GM23338 (cell line): Measurements from ENCODE around the gene NMS. TPM values are rescaled to one million over a fixed set of nuclear protein-coding genes. Genes with fewer than 3 reads are reported as not detected.

Source experiments
- ATAC-seq: fragments of 200-7000 bp; cut with Tn5 transposase; 3 replicates; pipeline ENCODE4 v1.9.1; 2020
- DNase-seq: peaks from one replicate; pipeline ENCODE4 v3.0.0-alpha.2; 2015; ENCODE audit warnings: low spot score
- H2AFZ ChIP-seq: fragments of 200-600 bp; sonication (generic); 2 replicates; pipeline ENCODE4 v1.8.0; 2016; ENCODE audit warnings: antibody characterized with exemption, mild to moderate bottlenecking, moderate library complexity
- H3F3A ChIP-seq: fragments of 200-600 bp; sonication (generic); replicated peaks from 2 replicates; pipeline ENCODE4 v1.8.0; 2017; ENCODE audit warnings: antibody characterized with exemption, mixed run types, low read depth
- H3K27ac ChIP-seq: fragments of 200-600 bp; sonication (generic); 2 replicates; pipeline ENCODE4 v1.6.1; 2016; ENCODE audit warnings: low read depth
- H3K27me3 ChIP-seq: fragments of 200-600 bp; sonication (generic); 2 replicates; pipeline ENCODE4 v1.8.0; 2016; ENCODE audit warnings: mild to moderate bottlenecking, mixed run types, moderate library complexity; ENCODE audit not compliant: insufficient read depth
- H3K36me3 ChIP-seq: fragments of 200-600 bp; sonication (generic); 2 replicates; pipeline ENCODE4 v1.8.0; 2016; ENCODE audit warnings: mild to moderate bottlenecking; ENCODE audit not compliant: insufficient read depth
- H3K4me1 ChIP-seq: fragments of 200-600 bp; sonication (generic); 2 replicates; pipeline ENCODE4 v1.8.0; 2016; ENCODE audit warnings: mild to moderate bottlenecking, moderate library complexity; ENCODE audit not compliant: insufficient read depth
- H3K4me2 ChIP-seq: fragments of 200-600 bp; sonication (generic); 2 replicates; pipeline ENCODE4 v1.7.1; 2017; ENCODE audit warnings: mixed run types
- H3K4me3 ChIP-seq: fragments of 200-600 bp; sonication (generic); 2 replicates; pipeline ENCODE4 v1.6.1; 2016; ENCODE audit warnings: mixed run types
- H3K79me2 ChIP-seq: fragments of 200-600 bp; sonication (generic); replicated peaks from 2 replicates; pipeline ENCODE4 v1.8.0; 2017; ENCODE audit warnings: mild to moderate bottlenecking; ENCODE audit not compliant: insufficient read depth
- H3K9me2 ChIP-seq: fragments of 200-600 bp; sonication (generic); 2 replicates; pipeline ENCODE4 v1.8.0; 2017; ENCODE audit not compliant: insufficient read depth
- H4K20me1 ChIP-seq: fragments of 200-600 bp; sonication (generic); replicated peaks from 2 replicates; pipeline ENCODE4 v1.8.0; 2017; ENCODE audit warnings: mild to moderate bottlenecking; ENCODE audit not compliant: insufficient read depth
- H3K27ac Mint-ChIP-seq: 2 replicates; pipeline ENCODE4 v1.8.0; 2020; ENCODE audit warnings: inconsistent platforms, mild to moderate bottlenecking, moderate library complexity, mixed read lengths
- H3K27me3 Mint-ChIP-seq: 3 replicates; pipeline ENCODE4 v1.8.0; 2022; ENCODE audit warnings: low read depth, mild to moderate bottlenecking, moderate library complexity, mixed read lengths, inconsistent platforms; ENCODE audit not compliant: insufficient read depth, poor library complexity
- H3K36me3 Mint-ChIP-seq: 3 replicates; pipeline ENCODE4 v1.8.0; 2021; ENCODE audit warnings: low read depth, mild to moderate bottlenecking, inconsistent platforms, moderate library complexity, mixed read lengths
- H3K4me1 Mint-ChIP-seq: 3 replicates; pipeline ENCODE4 v1.8.0; 2020; ENCODE audit warnings: mild to moderate bottlenecking, inconsistent platforms, mixed read lengths
- H3K4me3 Mint-ChIP-seq: 3 replicates; pipeline ENCODE4 v1.8.0; 2021; ENCODE audit warnings: moderate library complexity, mild to moderate bottlenecking, inconsistent platforms, mixed read lengths
- H3K9me3 Mint-ChIP-seq: 3 replicates; pipeline ENCODE4 v1.8.0; 2020; ENCODE audit warnings: moderate library complexity, mild to moderate bottlenecking, inconsistent platforms, mixed read lengths
- CREB1 ChIP-seq: fragments of 250-450 bp; sonication (Bioruptor Pico); IDR thresholded peaks from 2 replicates; pipeline ENCODE4 v1.5.0; 2020; ENCODE audit warnings: low read depth, mild to moderate bottlenecking, moderate library complexity
- EZH2 ChIP-seq: fragments of 200-600 bp; sonication (generic); IDR thresholded peaks from one replicate; pipeline ENCODE4 v1.8.0; 2017; ENCODE audit warnings: antibody characterized with exemption, mild to moderate bottlenecking, low read depth; ENCODE audit not compliant: unreplicated experiment
- JUNB ChIP-seq: IDR thresholded peaks from one replicate; pipeline ENCODE4 v1.6.1; 2016; ENCODE audit warnings: antibody characterized with exemption; ENCODE audit not compliant: unreplicated experiment
- POLR2AphosphoS5 ChIP-seq: IDR thresholded peaks from 2 replicates; pipeline ENCODE4 v1.6.1; 2016; ENCODE audit warnings: antibody characterized with exemption, low read depth
- STAT1 ChIP-seq: IDR thresholded peaks from one replicate; pipeline ENCODE4 v1.6.1; 2016; ENCODE audit warnings: antibody characterized with exemption; ENCODE audit not compliant: unreplicated experiment
- ZNF114 ChIP-seq: fragments of 250-450 bp; sonication (Bioruptor Pico); IDR thresholded peaks from 2 replicates; pipeline ENCODE4 v1.5.0; 2020; ENCODE audit warnings: mild to moderate bottlenecking, moderate library complexity
- ZNF331 ChIP-seq: fragments of 250-450 bp; sonication (Bioruptor Pico); IDR thresholded peaks from 2 replicates; pipeline ENCODE4 v1.5.0; 2020; ENCODE audit warnings: low read depth, mild to moderate bottlenecking, moderate library complexity
- polyA plus RNA-seq: library from polyadenylated mRNA; unstranded; fragments of >200 nt; fragmentation: Nextera tagmentation; extraction: Ambion mirVana; gene quantifications from 2 replicates; pipeline ENCODE4 v1.2.1, GENCODE V29; 2016
- total RNA-seq: library from RNA; depleted of rRNA; stranded (reverse); fragments of >200 nt; shearing (Covaris generic); gene quantifications from 2 replicates; pipeline ENCODE4 v1.2.3, GENCODE V29; 2014
- TF ChIP-seq, protein P1 (sequence below), 2 experiments: fragments of 200-600 bp in 1 of 2; sonication (generic) in 1 of 2; conservative IDR thresholded peaks; 2 replicates each; pipeline versions ENCODE4 v1.5.1 to v1.6.1; 2016 to 2017; ENCODE audit warnings: antibody characterized with exemption in 2 of 2, low read depth in 2 of 2, mild to moderate bottlenecking in 2 of 2, moderate library complexity in 1 of 2
- TF ChIP-seq, protein P2 (sequence below): IDR thresholded peaks from 2 replicates; pipeline ENCODE4 v1.6.1; 2016; ENCODE audit warnings: antibody characterized with exemption
- TF ChIP-seq, protein P3 (sequence below): IDR thresholded peaks from one replicate; pipeline ENCODE4 v1.6.1; 2018; ENCODE audit warnings: antibody characterized with exemption; ENCODE audit not compliant: unreplicated experiment

NMS gene
- total and polyA plus RNA-seq, 2 experiments from 2014 or later: not detected

GRCh38 chr2:100422320-100423055, 47.8 kb upstream of the NMS start:
- Mint-ChIP-seq H3K36me3 (no peaks in the 10 kb centered on the region), H3K4me1 (peaks cover 14% of the 10 kb centered on the region), H3K9me3 (no peaks in the 10 kb centered on the region; the same call in 2 of the 3 replicates), H3K27me3 (peaks cover 4% of the 10 kb centered on the region), H3K27ac (no peak overlapping the region), H3K4me3 (no peak overlapping the region)
- no peaks in the 10 kb centered on the region for H3K36me3 ChIP-seq
- no peaks in the 10 kb centered on the region for H3K27me3 ChIP-seq
- H2AFZ ChIP-seq: no peak overlapping the region
- H3K4me1 ChIP-seq: 0 out of 2 replicates have a peak, but pooled peaks cover 4% of the 10 kb centered on the region
- no peaks in the 10 kb centered on the region; the same call in 1 of the 2 replicates for H3K9me2 ChIP-seq
- no peak overlapping the region for H3K4me2 ChIP-seq
- no peak overlapping the region for H3K4me3 ChIP-seq
- peak; percentile 89 for ATAC-seq
- H3K79me2 ChIP-seq: no peaks in the 10 kb centered on the region
- H3K27ac ChIP-seq: no peak overlapping the region
- H3F3A ChIP-seq: no peaks in the 10 kb centered on the region
- no peaks in the 10 kb centered on the region for H4K20me1 ChIP-seq
- peak; percentile 78 for DNase-seq
- TF ChIP-seq EZH2: no peak
- TF ChIP-seq, protein P1, sequence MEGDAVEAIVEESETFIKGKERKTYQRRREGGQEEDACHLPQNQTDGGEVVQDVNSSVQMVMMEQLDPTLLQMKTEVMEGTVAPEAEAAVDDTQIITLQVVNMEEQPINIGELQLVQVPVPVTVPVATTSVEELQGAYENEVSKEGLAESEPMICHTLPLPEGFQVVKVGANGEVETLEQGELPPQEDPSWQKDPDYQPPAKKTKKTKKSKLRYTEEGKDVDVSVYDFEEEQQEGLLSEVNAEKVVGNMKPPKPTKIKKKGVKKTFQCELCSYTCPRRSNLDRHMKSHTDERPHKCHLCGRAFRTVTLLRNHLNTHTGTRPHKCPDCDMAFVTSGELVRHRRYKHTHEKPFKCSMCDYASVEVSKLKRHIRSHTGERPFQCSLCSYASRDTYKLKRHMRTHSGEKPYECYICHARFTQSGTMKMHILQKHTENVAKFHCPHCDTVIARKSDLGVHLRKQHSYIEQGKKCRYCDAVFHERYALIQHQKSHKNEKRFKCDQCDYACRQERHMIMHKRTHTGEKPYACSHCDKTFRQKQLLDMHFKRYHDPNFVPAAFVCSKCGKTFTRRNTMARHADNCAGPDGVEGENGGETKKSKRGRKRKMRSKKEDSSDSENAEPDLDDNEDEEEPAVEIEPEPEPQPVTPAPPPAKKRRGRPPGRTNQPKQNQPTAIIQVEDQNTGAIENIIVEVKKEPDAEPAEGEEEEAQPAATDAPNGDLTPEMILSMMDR (conservative IDR thresholded peaks at IDR 0.05; ENCODE audit: low read depth in 2 of 2): peak; percentile 61 to 70

DNA sequence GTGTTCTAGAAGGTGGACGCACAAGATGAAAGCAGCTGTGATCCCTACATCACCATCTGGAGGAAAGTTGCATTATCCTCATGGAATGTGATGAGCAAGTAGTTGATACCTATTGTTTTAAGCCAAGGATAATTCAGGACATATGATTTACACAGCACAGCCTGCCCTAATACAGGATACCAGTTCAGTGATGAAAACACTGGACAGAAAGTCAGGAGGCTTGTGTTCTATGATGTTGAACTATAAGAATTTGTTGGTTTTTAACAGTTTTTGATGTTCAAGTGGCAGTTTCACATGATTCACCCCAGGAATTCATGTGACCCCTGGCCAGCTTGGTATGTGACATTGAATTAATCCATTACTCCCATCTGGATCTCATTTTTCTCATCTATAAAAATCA, 46.7 kb upstream of the NMS start:
- peaks cover 9% of the 10 kb centered on the region for H3K4me1 Mint-ChIP-seq
- Histone ChIP-seq H3K9me2 (no peaks in the 10 kb centered on the region; the same call in 1 of the 2 replicates), H3K4me2 (no peak overlapping the region), H2AFZ (no peak overlapping the region), H3K27me3 (no peaks in the 10 kb centered on the region), H3F3A (no peaks in the 10 kb centered on the region), H3K36me3 (no peaks in the 10 kb centered on the region), H3K4me1 (no peaks in the 10 kb centered on the region), H3K4me3 (no peak overlapping the region), H3K27ac (no peak overlapping the region), H3K79me2 (no peaks in the 10 kb centered on the region), H4K20me1 (no peaks in the 10 kb centered on the region)
- DNase-seq (no peak), ATAC-seq (no peak)
- H3K36me3 Mint-ChIP-seq: no peaks in the 10 kb centered on the region
- H3K27me3 Mint-ChIP-seq: peaks cover 4% of the 10 kb centered on the region
- no peaks in the 10 kb centered on the region; the same call in 2 of the 3 replicates for H3K9me3 Mint-ChIP-seq
- no peak overlapping the region for H3K4me3 Mint-ChIP-seq
- no peak overlapping the region for H3K27ac Mint-ChIP-seq
- no peak for TF ChIP-seq STAT1
- no peak for TF ChIP-seq CREB1 (CRISPR knock-in tag)
- no peak for TF ChIP-seq POLR2AphosphoS5
- TF ChIP-seq ZNF114 (CRISPR knock-in tag): no peak
- TF ChIP-seq, protein P2, sequence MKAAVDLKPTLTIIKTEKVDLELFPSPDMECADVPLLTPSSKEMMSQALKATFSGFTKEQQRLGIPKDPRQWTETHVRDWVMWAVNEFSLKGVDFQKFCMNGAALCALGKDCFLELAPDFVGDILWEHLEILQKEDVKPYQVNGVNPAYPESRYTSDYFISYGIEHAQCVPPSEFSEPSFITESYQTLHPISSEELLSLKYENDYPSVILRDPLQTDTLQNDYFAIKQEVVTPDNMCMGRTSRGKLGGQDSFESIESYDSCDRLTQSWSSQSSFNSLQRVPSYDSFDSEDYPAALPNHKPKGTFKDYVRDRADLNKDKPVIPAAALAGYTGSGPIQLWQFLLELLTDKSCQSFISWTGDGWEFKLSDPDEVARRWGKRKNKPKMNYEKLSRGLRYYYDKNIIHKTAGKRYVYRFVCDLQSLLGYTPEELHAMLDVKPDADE: no peak
- TF ChIP-seq ZNF331 (CRISPR knock-in tag): no peak
- TF ChIP-seq EZH2: no peak
- TF ChIP-seq JUNB: no peak
- TF ChIP-seq, protein P3, sequence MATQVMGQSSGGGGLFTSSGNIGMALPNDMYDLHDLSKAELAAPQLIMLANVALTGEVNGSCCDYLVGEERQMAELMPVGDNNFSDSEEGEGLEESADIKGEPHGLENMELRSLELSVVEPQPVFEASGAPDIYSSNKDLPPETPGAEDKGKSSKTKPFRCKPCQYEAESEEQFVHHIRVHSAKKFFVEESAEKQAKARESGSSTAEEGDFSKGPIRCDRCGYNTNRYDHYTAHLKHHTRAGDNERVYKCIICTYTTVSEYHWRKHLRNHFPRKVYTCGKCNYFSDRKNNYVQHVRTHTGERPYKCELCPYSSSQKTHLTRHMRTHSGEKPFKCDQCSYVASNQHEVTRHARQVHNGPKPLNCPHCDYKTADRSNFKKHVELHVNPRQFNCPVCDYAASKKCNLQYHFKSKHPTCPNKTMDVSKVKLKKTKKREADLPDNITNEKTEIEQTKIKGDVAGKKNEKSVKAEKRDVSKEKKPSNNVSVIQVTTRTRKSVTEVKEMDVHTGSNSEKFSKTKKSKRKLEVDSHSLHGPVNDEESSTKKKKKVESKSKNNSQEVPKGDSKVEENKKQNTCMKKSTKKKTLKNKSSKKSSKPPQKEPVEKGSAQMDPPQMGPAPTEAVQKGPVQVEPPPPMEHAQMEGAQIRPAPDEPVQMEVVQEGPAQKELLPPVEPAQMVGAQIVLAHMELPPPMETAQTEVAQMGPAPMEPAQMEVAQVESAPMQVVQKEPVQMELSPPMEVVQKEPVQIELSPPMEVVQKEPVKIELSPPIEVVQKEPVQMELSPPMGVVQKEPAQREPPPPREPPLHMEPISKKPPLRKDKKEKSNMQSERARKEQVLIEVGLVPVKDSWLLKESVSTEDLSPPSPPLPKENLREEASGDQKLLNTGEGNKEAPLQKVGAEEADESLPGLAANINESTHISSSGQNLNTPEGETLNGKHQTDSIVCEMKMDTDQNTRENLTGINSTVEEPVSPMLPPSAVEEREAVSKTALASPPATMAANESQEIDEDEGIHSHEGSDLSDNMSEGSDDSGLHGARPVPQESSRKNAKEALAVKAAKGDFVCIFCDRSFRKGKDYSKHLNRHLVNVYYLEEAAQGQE: no peak
- TF ChIP-seq, protein P1 (conservative IDR thresholded peaks at IDR 0.05; ENCODE audit: low read depth in 2 of 2): no peak
